H1 (cell line): ENCODE results near the gene PDCD2. TPM values are rescaled to one million over a fixed set of nuclear protein-coding genes. Genes with fewer than 3 reads are reported as not detected.

Source experiments
- CTCF ChIA-PET: fragments of 300-600 bp; sonication (Branson Sonifier 250); formaldehyde crosslinking; loops from one replicate; lab custom pipeline; 2021; ENCODE audit not compliant: partially characterized antibody; lab: Charles Lee
- POLR2A ChIA-PET: fragments of 300-600 bp; sonication (Branson Sonifier 250); formaldehyde crosslinking; loops from one replicate; lab custom pipeline; 2021; ENCODE audit warnings: inconsistent platforms; ENCODE audit not compliant: partially characterized antibody; lab: Charles Lee
- DNase-seq, 2 experiments: peaks; one replicate each; pipeline versions ENCODE4 v3.0.0 to v3.0.0-alpha.2; 2010 to 2022; ENCODE audit warnings: low spot score in 2 of 2, low read depth in 1 of 2, mixed read lengths in 1 of 2
- FAIRE-seq: peaks from 2 replicates; lab custom pipeline; 2011; peaks lifted over from hg19 to GRCh38; lab: Jason Lieb, UNC
- H2AFZ ChIP-seq: 2 replicates; pipeline ENCODE4 v1.8.1; 2012; ENCODE audit warnings: low read length, inconsistent platforms
- H2AK5ac ChIP-seq: 2 replicates; pipeline ENCODE4 v1.6.1; 2013; ENCODE audit warnings: low read depth, low read length
- H2BK120ac ChIP-seq: replicated peaks from 2 replicates; pipeline ENCODE3; 2013; ENCODE audit warnings: low read depth, low read length, inconsistent platforms
- H2BK12ac ChIP-seq: 2 replicates; pipeline ENCODE4 v1.6.1; 2013; ENCODE audit warnings: low read depth, low read length
- H2BK15ac ChIP-seq: 2 replicates; pipeline ENCODE4 v1.6.1; 2013; ENCODE audit warnings: low read length
- H2BK20ac ChIP-seq: 2 replicates; pipeline ENCODE4 v1.6.1; 2013; ENCODE audit warnings: low read length
- H2BK5ac ChIP-seq: 2 replicates; pipeline ENCODE4 v1.6.1; 2013; ENCODE audit warnings: low read depth, low read length
- H3K14ac ChIP-seq: 2 replicates; pipeline ENCODE4 v1.6.1; 2013; ENCODE audit warnings: inconsistent platforms; ENCODE audit not compliant: insufficient read length
- H3K18ac ChIP-seq: 2 replicates; pipeline ENCODE4 v1.6.1; 2013; ENCODE audit warnings: low read length; ENCODE audit errors: extremely low read depth
- H3K23ac ChIP-seq: 2 replicates; pipeline ENCODE4 v1.6.1; 2013; ENCODE audit warnings: inconsistent platforms; ENCODE audit not compliant: insufficient read length
- H3K23me2 ChIP-seq: 2 replicates; pipeline ENCODE4 v1.6.1; 2013; ENCODE audit warnings: low read depth, low read length
- H3K27ac ChIP-seq: 2 replicates; pipeline ENCODE4 v1.6.1; 2011; ENCODE audit warnings: low read depth, low read length, inconsistent platforms
- H3K27me3 ChIP-seq, 4 experiments: replicated peaks in 1 of 4; 1 replicate in 1 of 4; 2 replicates in 3 of 4; pipeline versions ENCODE4 v1.6.1 to v1.8.1; 2011 to 2013; ENCODE audit warnings: low read length in 3 of 4, mild to moderate bottlenecking in 3 of 4, inconsistent platforms in 2 of 4, mixed read lengths in 2 of 4, moderate library complexity in 1 of 4; ENCODE audit not compliant: control insufficient read depth in 3 of 4, insufficient read depth in 3 of 4; ENCODE audit errors: extremely low read depth in 1 of 4
- H3K36me3 ChIP-seq, 4 experiments: 2 replicates each; pipeline versions ENCODE4 v1.6.1 to v1.8.1; 2011 to 2013; ENCODE audit warnings: mild to moderate bottlenecking in 4 of 4, low read length in 3 of 4, moderate library complexity in 2 of 4, control low read depth in 1 of 4, inconsistent platforms in 1 of 4; ENCODE audit not compliant: insufficient read depth in 4 of 4, control insufficient read depth in 2 of 4
- H3K4ac ChIP-seq: replicated peaks from 2 replicates; pipeline ENCODE3; 2013; ENCODE audit warnings: low read length, low read depth, mixed read lengths, inconsistent platforms; ENCODE audit not compliant: insufficient read length
- H3K4me1 ChIP-seq, 4 experiments: replicated peaks in 1 of 4; 1 replicate in 1 of 4; 2 replicates in 3 of 4; pipeline versions ENCODE4 v1.6.1 to v1.8.1; 2011 to 2013; ENCODE audit warnings: low read length in 3 of 4, inconsistent platforms in 2 of 4, mixed read lengths in 1 of 4; ENCODE audit not compliant: insufficient read depth in 4 of 4, control insufficient read depth in 3 of 4
- H3K4me2 ChIP-seq, 2 experiments: 2 replicates each; pipeline versions ENCODE4 v1.6.1 to v1.8.1; 2011 to 2013; ENCODE audit warnings: low read depth in 2 of 2, low read length in 2 of 2, control low read depth in 1 of 2, inconsistent platforms in 1 of 2, mild to moderate bottlenecking in 1 of 2; ENCODE audit not compliant: insufficient read depth in 1 of 2
- H3K4me3 ChIP-seq, 4 experiments: fragments of 200-600, 300-600 bp in 1 of 4; sonication (generic), shearing (Covaris generic), sonication (Bioruptor Twin) in 1 of 4; 2 replicates each; pipeline versions ENCODE4 v1.5.1 to v1.8.1; 2011 to 2016; ENCODE audit warnings: low read length in 4 of 4, low read depth in 3 of 4, control low read depth in 2 of 4, inconsistent platforms in 2 of 4, mild to moderate bottlenecking in 2 of 4, mixed read lengths in 1 of 4, moderate library complexity in 1 of 4; ENCODE audit not compliant: insufficient read depth in 2 of 4; ENCODE audit errors: extremely low read depth in 1 of 4
- H3K56ac ChIP-seq: replicated peaks from 2 replicates; pipeline ENCODE3; 2013; ENCODE audit warnings: low read depth, mild to moderate bottlenecking, mixed read lengths, low read length, inconsistent platforms; ENCODE audit not compliant: insufficient read length
- H3K79me1 ChIP-seq: 2 replicates; pipeline ENCODE4 v1.6.1; 2013; ENCODE audit warnings: low read depth, low read length, control low read depth
- H3K79me2 ChIP-seq, 2 experiments: 2 replicates each; pipeline versions ENCODE4 v1.6.1 to v1.8.1; 2012 to 2013; ENCODE audit warnings: low read length in 2 of 2, mild to moderate bottlenecking in 2 of 2, inconsistent platforms in 1 of 2; ENCODE audit not compliant: insufficient read depth in 2 of 2, control insufficient read depth in 1 of 2
- H3K9ac ChIP-seq, 4 experiments: replicated peaks in 1 of 4; 1 replicate in 1 of 4; 2 replicates in 3 of 4; pipeline versions ENCODE4 v1.6.1 to v1.8.1; 2011 to 2013; ENCODE audit warnings: low read depth in 3 of 4, low read length in 3 of 4, control low read depth in 2 of 4, mild to moderate bottlenecking in 2 of 4, moderate library complexity in 2 of 4, inconsistent platforms in 1 of 4; ENCODE audit errors: extremely low read depth in 1 of 4
- H3K9me3 ChIP-seq, 2 experiments: 2 replicates each; pipeline versions ENCODE4 v1.6.1 to v1.8.1; 2012 to 2013; ENCODE audit warnings: mild to moderate bottlenecking in 2 of 2, moderate library complexity in 2 of 2, control low read depth in 1 of 2, inconsistent platforms in 1 of 2, low read depth in 1 of 2, low read length in 1 of 2, mixed read lengths in 1 of 2; ENCODE audit not compliant: insufficient read depth in 2 of 2
- H4K20me1 ChIP-seq, 2 experiments: replicated peaks in 1 of 2; 2 replicates each; pipeline versions ENCODE3 to v1.8.1; 2011 to 2013; ENCODE audit warnings: inconsistent platforms in 2 of 2, low read length in 2 of 2, mild to moderate bottlenecking in 1 of 2; ENCODE audit not compliant: insufficient read depth in 2 of 2, control insufficient read depth in 1 of 2
- H4K5ac ChIP-seq: 2 replicates; pipeline ENCODE4 v1.6.1; 2013; ENCODE audit warnings: low read length, low read depth, mixed read lengths, inconsistent platforms; ENCODE audit not compliant: insufficient read length
- H4K8ac ChIP-seq: 2 replicates; pipeline ENCODE4 v1.8.0; 2013; ENCODE audit warnings: mild to moderate bottlenecking, moderate library complexity, low read length, inconsistent platforms; ENCODE audit not compliant: insufficient read depth; ENCODE audit errors: extremely low read depth
- H4K91ac ChIP-seq: replicated peaks from 2 replicates; pipeline ENCODE3; 2013; ENCODE audit warnings: low read length, mixed read lengths, inconsistent platforms; ENCODE audit not compliant: insufficient read length
- CHD2 ChIP-seq: IDR thresholded peaks from 2 replicates; pipeline ENCODE4 v1.6.1; 2012; ENCODE audit warnings: low read length, improper control_type of control experiment
- SIN3A ChIP-seq, 2 experiments: IDR thresholded peaks in 1 of 2; conservative IDR thresholded peaks in 1 of 2; 2 replicates each; pipeline ENCODE4 v1.6.1; 2011 to 2012; ENCODE audit warnings: low read length in 2 of 2, improper control_type of control experiment in 1 of 2, low read depth in 1 of 2, mild to moderate bottlenecking in 1 of 2
- SP1 ChIP-seq: IDR thresholded peaks from 2 replicates; pipeline ENCODE4 v1.6.1; 2011; ENCODE audit warnings: low read depth, low read length
- SUZ12 ChIP-seq: fragments of 200-600 bp; sonication (generic); IDR thresholded peaks from 2 replicates; pipeline ENCODE4 v1.6.1; 2012; ENCODE audit warnings: mild to moderate bottlenecking, inconsistent platforms, low read length, moderate library complexity, mixed read lengths
- WGBS, 2 experiments: shearing (Covaris generic) in 1 of 2; methylation state at CpG; one replicate each; pipeline versions ENCODE4 v1.1.6 to v1.1.7; 2013 to 2015; ENCODE audit warnings: low lambda C conversion rate in 2 of 2, mixed read lengths in 2 of 2, inconsistent platforms in 1 of 2, low coverage in 1 of 2, missing lambda C conversion rate in 1 of 2; ENCODE audit not compliant: insufficient replicate concordance in 2 of 2, insufficient coverage in 1 of 2, insufficient read length in 1 of 2; ENCODE audit errors: extremely low coverage in 1 of 2, missing lambda C conversion rate in 1 of 2; 5-methylcytosine and 5-hydroxymethylcytosine counted together
- polyA plus RNA-seq, 7 experiments: library from polyadenylated mRNA; depleted of rRNA in 3 of 7; stranded (reverse) in 5 of 7; unstranded in 2 of 7; fragments of >200 nt in 5 of 7; fragments of 200-250 nt in 2 of 7; gene quantifications; 1 replicate in 5 of 7; 2 replicates in 1 of 7; 4 replicates in 1 of 7; pipeline versions ENCODE4 v1.2.1 to v1.2.3, GENCODE V29; 2011 to 2013; ENCODE audit warnings: missing spikeins in 2 of 7, mixed read lengths in 2 of 7
- total RNA-seq: library from RNA; stranded (reverse); fragmentation: NEBNext Ultra II Directional; extraction: Animal tissue kit (Norgen Biotek cat#: 25700); gene quantifications from 2 replicates; pipeline ENCODE4 v1.2.1, GENCODE V29; 2021

The PDCD2 gene
- total and polyA plus RNA-seq, 2 of the 8 experiments (the other 6 are each of a cell fraction or from before 2014, with no cell fraction given) = 74.1 to 116 TPM

DNA sequence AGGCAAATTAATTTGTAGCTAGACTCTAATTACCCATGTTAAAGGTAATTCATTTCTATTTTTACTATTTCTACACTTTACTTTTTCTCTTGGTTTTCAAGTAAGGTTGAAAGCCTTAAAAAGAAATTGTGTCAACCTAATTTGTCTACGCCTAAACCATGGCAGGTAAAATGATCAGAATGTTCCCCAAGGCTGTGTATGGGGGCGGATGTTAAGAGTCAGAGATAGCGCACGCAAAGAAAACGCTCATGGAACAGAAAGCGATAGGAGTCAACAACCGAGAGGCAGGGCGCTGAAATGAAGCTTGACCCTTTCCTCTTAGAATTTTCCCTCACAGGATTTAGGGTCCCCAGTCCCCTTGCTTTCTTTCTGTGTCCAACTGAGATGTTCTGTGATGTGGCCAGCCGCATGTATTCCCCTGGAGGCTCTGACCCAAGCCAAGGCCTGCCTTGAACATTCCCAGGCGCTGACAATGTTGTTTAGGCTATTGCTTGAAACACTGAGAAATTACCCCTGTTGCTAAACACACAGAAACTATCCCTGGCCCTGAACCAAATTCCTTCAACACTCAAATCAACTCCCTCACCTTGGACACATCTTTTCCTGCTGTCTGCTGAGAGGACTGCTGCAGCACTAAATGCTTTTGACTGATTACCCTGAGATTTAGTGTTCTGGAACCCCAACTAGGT, 42.3 kb downstream of the PDCD2 start:
- no peak overlapping the region for H3K4me2 ChIP-seq
- no peaks in the 10 kb centered on the region for H3K23me2 ChIP-seq
- peaks cover 2% of the 10 kb centered on the region; the same call in 1 of the 2 replicates for H3K79me1 ChIP-seq
- no peak overlapping the region for H3K4me3 ChIP-seq
- no peak overlapping the region for H3K18ac ChIP-seq
- H3K23ac ChIP-seq = no peak overlapping the region
- no peak for FAIRE-seq
- H3K27ac ChIP-seq = no peak overlapping the region
- POLR2A ChIA-PET = interaction anchor here (1.0 to 1.5 kb wide), 4 partner anchors 10 to 12 kb away, joined by 3 to 6 read pairs (median 4); partner anchors contain the start of gene PSMB1
- no peaks in the 10 kb centered on the region for H3K4me1 ChIP-seq
- H4K8ac ChIP-seq = no peak overlapping the region
- H4K20me1 ChIP-seq = peaks cover 2 to 8% of the 10 kb centered on the region in 2 experiments
- H3K36me3 ChIP-seq = peaks cover 32 to 80% (median 57%) of the 10 kb centered on the region in 4 experiments
- H2BK20ac ChIP-seq = no peak overlapping the region
- no peaks in the 10 kb centered on the region for H3K9me3 ChIP-seq
- no peak for TF ChIP-seq SP1
- no peak for TF ChIP-seq SUZ12
- no peak for TF ChIP-seq CHD2
- TF ChIP-seq SIN3A (conservative IDR thresholded peaks at IDR 0.05 in 1 of 2, IDR thresholded peaks at IDR 0.05 in 1 of 2; ENCODE audit: low read depth in 1 of 2, low read length in 2 of 2) = no peak
- TF ChIP-seq, all 59 proteins: peak for 0
- H2BK5ac ChIP-seq = no peak overlapping the region
- H2BK120ac ChIP-seq = no peak overlapping the region
- no peak overlapping the region for H3K4ac ChIP-seq
- H2BK12ac ChIP-seq = no peak overlapping the region
- H4K5ac ChIP-seq = no peak overlapping the region
- DNase-seq = no peak
- no peak overlapping the region for H3K56ac ChIP-seq
- H2AK5ac ChIP-seq = no peak overlapping the region
- CTCF ChIA-PET = interaction anchor here (0.6 to 1.3 kb wide), 2 partner anchors 11 to 157 kb away, joined by 3 to 7 read pairs; no protein-coding TSS in a partner anchor
- no peak overlapping the region for H3K9ac ChIP-seq
- no peak overlapping the region for H2AFZ ChIP-seq
- peaks cover 0 to 41% of the 10 kb centered on the region in 2 experiments; a peak in 2 of 4 replicates for H3K79me2 ChIP-seq
- no peak overlapping the region for H3K14ac ChIP-seq
- H4K91ac ChIP-seq = no peak overlapping the region
- no peaks in the 10 kb centered on the region for H3K27me3 ChIP-seq
- 92% methylated on average over 10 of the region's 10 CpGs; no CpG with 5 or more reads in 1 of the 2 experiments for WGBS, 2 experiments
- H2BK15ac ChIP-seq = no peak overlapping the region
